Measurements from ENCODE around the gene PAGE2B. TPM values are rescaled to one million over a fixed set of nuclear protein-coding genes. Genes with fewer than 3 reads are reported as not detected.
A peak's percentile ranks its signal among the peaks of the same experiment; 100 is the strongest.
"Not testable (repeated sequence)": the region's sequence is repeated elsewhere in the genome, so short reads cannot be mapped to it uniquely, and the experiment has no call there.

Gene PAGE2B
- total RNA-seq, 1 donor = not detected

- peak; percentile 56 for DNase-seq (ENCODE audit: low read depth)
- H3K4me3 ChIP-seq (ENCODE audit: low read depth, low read length) = no peak overlapping the region
- TF ChIP-seq CTCF (IDR thresholded peaks at IDR 0.05; ENCODE audit: insufficient read depth, low read length) = peak; percentile 78
Observed at GRCh38 chrX:55057675-55058249, 17.1 kb upstream of the PAGE2B start.

DNA sequence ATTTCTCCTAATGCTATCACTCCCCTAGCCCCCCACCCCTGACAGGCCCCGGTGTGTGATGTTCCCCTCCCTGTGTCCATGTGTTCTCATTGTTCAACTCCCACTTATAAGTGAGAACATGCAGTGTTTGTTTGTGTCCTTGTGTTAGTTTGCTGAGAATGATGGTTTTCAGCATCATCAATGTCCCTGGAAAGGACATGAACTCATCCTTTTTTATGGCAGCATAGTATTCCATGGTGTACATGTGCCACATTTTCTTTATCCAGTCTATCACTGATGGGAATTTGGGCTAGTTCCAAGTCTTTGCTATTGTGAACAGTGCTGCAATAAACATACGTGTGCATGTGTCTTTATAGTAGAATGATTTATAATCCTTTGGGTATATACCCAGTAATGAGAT is 7.7 kb upstream of the PAGE2B start:
- not testable (repeated sequence) for DNase-seq (ENCODE audit: low read depth); H3K4me3 ChIP-seq (ENCODE audit: low read depth, low read length)

- H3K4me3 ChIP-seq (ENCODE audit: low read depth, low read length) = no peak overlapping the region
- no peak for DNase-seq (ENCODE audit: low read depth)
- no peak for TF ChIP-seq CTCF (IDR thresholded peaks at IDR 0.05; ENCODE audit: insufficient read depth, low read length)
Observed at GRCh38 chrX:55072286-55072685, 2.5 kb upstream of the PAGE2B start.

GRCh38 chrX:55088795-55089489 is 14.1 kb downstream of the PAGE2B start, which contains the start of gene PAGE2:
Gene PAGE2 (plus strand): TSS chrX:55089018. CDS start chrX:55090021, 1,003 bp downstream.
- no peak for DNase-seq (ENCODE audit: low read depth)
- TF ChIP-seq CTCF (IDR thresholded peaks at IDR 0.05; ENCODE audit: insufficient read depth, low read length) = no peak
- H3K4me3 ChIP-seq (ENCODE audit: low read depth, low read length) = no peak within 1 kb of the TSS

DNA sequence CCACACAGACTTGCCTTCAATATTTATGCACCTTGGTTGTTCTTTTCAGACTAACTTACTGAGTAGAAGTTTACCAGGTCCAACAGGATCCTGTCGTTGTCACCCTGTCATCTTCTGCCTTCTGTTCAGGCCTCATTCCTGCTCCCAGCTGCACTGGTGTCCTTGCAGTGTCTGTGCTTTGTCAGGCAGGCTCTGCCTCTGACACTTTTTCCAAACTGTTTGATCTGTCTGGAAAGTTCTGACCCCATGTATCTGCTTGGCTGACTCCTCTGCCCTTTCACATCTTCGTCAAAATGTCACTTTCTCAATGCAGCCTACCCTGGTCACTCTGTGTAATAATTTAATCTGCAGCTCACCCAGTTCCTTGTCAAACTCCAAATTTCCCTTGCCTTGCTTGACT is 23.9 kb downstream of the PAGE2B start:
- H3K4me3 ChIP-seq (ENCODE audit: low read depth, low read length) = no peak overlapping the region
- TF ChIP-seq CTCF (IDR thresholded peaks at IDR 0.05; ENCODE audit: insufficient read depth, low read length) = no peak
- no peak for DNase-seq (ENCODE audit: low read depth)

GRCh38 chrX:55099162-55099561 is 24.3 kb downstream of the PAGE2B start:
- DNase-seq (ENCODE audit: low read depth) = no peak
- TF ChIP-seq CTCF (IDR thresholded peaks at IDR 0.05; ENCODE audit: insufficient read depth, low read length) = no peak

DNA sequence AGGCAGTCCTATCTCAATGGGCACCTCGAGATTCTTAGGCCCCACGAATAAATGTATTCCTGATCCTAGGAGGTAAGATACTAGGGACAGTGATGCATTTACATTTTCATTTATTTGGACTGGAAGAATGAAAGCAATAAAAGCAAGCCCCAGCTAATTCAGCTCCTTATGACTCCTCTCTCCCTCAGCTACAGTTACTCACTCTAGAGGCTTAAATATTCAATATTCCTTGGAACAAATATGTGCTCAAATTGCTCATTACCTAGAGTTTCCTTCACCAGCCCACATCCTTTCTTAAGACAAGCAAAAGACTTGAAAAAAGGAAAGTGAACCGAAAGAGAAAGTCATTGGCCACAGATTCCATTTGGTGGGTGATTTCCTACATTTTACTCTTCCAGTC is 27.9 kb downstream of the PAGE2B start:
- TF ChIP-seq CTCF (IDR thresholded peaks at IDR 0.05; ENCODE audit: insufficient read depth, low read length) = no peak
- no peak overlapping the region for H3K4me3 ChIP-seq (ENCODE audit: low read depth, low read length)
- DNase-seq (ENCODE audit: low read depth) = no peak

More at GRCh38 chrX:55099162-55099561, 24.3 kb downstream of the PAGE2B start:
- no peak overlapping the region for H3K4me3 ChIP-seq (ENCODE audit: low read depth, low read length)
